Heart left ventricle (tissue), 16 donors: ENCODE results near the gene TTPAL. TPM values are rescaled to one million over a fixed set of nuclear protein-coding genes. Genes with fewer than 3 reads are reported as not detected.

Source experiments
- ATAC-seq, 4 donors: fragments of 200-7000 bp; cut with Tn5 transposase; one replicate each; pipeline ENCODE4 v1.9.1; 2020 to 2022; ENCODE audit warnings: moderate library complexity in 4 of 4, mild to moderate bottlenecking in 3 of 4, moderate number of reproducible peaks in 1 of 4
- DNase-seq, 5 donors: peaks; one replicate each; pipeline ENCODE4 v3.0.0-alpha.2; 2020
- H3K27ac ChIP-seq, 12 donors: fragments of 200-600 bp; sonication (generic) in 4 of 12; one replicate each; pipeline versions ENCODE4 v1.5.0 to v1.8.0; 2016 to 2022; ENCODE audit warnings: mild to moderate bottlenecking in 2 of 12
- H3K27me3 ChIP-seq, 9 donors: fragments of 200-600 bp; sonication (generic) in 2 of 9; one replicate each; pipeline versions ENCODE4 v1.5.1 to v1.8.0; 2016 to 2022; ENCODE audit warnings: mild to moderate bottlenecking in 3 of 9
- H3K36me3 ChIP-seq, 9 donors: fragments of 200-600 bp; sonication (generic) in 2 of 9; one replicate each; pipeline versions ENCODE4 v1.5.0 to v1.8.0; 2018 to 2022; ENCODE audit warnings: mild to moderate bottlenecking in 2 of 9
- H3K4me1 ChIP-seq, 12 donors: fragments of 200-600 bp; sonication (generic) in 4 of 12; one replicate each; pipeline versions ENCODE4 v1.5.0 to v1.8.0; 2016 to 2022; ENCODE audit warnings: mild to moderate bottlenecking in 3 of 12
- H3K4me3 ChIP-seq, 12 donors: fragments of 200-600 bp; sonication (generic) in 4 of 12; one replicate each; pipeline versions ENCODE4 v1.5.0 to v1.8.0; 2017 to 2022; ENCODE audit warnings: mild to moderate bottlenecking in 9 of 12, moderate library complexity in 4 of 12
- H3K9me3 ChIP-seq, 12 donors: fragments of 200-600 bp; sonication (generic) in 4 of 12; one replicate each; pipeline versions ENCODE4 v1.5.0 to v1.8.0; 2016 to 2022; ENCODE audit warnings: mild to moderate bottlenecking in 1 of 12
- POLR2A ChIP-seq, 2 donors: fragments of 450-650 bp; IDR thresholded peaks; one replicate each; pipeline ENCODE4 v1.6.1; 2017; ENCODE audit warnings: antibody characterized with exemption in 2 of 2, mild to moderate bottlenecking in 2 of 2, moderate library complexity in 2 of 2
- WGBS, 4 donors: extraction: QIAGEN DNeasy Blood & Tissue Kit in 2 of 4; methylation state at CpG; one replicate each; pipeline versions ENCODE4 v1.1.5 to v1.1.7; 2013 to 2018; 5-methylcytosine and 5-hydroxymethylcytosine counted together
- intact Hi-C, 10 donors: fragments of 100-400 bp; cut with DNase I; formaldehyde crosslinking; loops; one replicate each; pipeline versions ENCODE4 v1.11.1 to v1.14.2; 2022
- polyA plus RNA-seq, 2 donors: library from polyadenylated mRNA; stranded (reverse); fragments of 200-250 nt; gene quantifications; one replicate each; pipeline ENCODE4 v1.2.3, GENCODE V29; 2013
- total RNA-seq, 9 donors: library from RNA; depleted of rRNA in 2 of 9; stranded (reverse); fragments of >200 nt in 2 of 9; fragmentation: NEBNext Ultra II Directional in 3 of 9; extraction: Animal tissue kit (Norgen Biotek cat#: 25700) in 3 of 9; gene quantifications; one replicate each; pipeline versions ENCODE4 v1.1.0 to v1.2.4, GENCODE V29; 2016 to 2023
- TF ChIP-seq, protein P1 (sequence below), 12 donors: fragments of 200-600 bp; sonication (generic) in 4 of 12; IDR thresholded peaks; one replicate each; pipeline versions ENCODE4 v1.5.0 to v1.8.0; 2018 to 2022; ENCODE audit warnings: antibody characterized with exemption in 12 of 12, mild to moderate bottlenecking in 5 of 12
- donor health status: ischemic (EF 13 %, LVEDD 7.1; RV severe dilation, severe dysfunction).
- donor health status: healthy with polysubstance abuse.
- donor health status: DM: no; HTN: yes; CAD: no.
- donor health status: DM: no; HTN: no; CAD: no.
- donor health status: ischemic (EF 25% LVEDD 6.9; RV normal size, moderate dysfunction).
- donor health status: ischemic (EF 25% LVEDD 5.7; RV mildly dilated, moderate dysfunction).
- donor health status: healthy.
- donor health status: DM: yes; HTN: yes; CAD: no.
- donor health status: ischemic (EF 35%, LVEDD 5.7; RV mildly dilated, moderate dysfunction).
- donor health status: nonischemic (EF 11% LVEDD 7.7; RV severe dilation, severe dysfunction).
- donor health status: DM: yes; HTN: yes; CAD: no.
- donor health status: PGD.
- donor health status: ischemic (EF 29% LVEDD 5.4; RV normal size, mild dysfunction).
- donor health status: nonischemic (EF 23%, LVEDD 6.1; RV moderate dilation, normal function).

Gene TTPAL
- total and polyA plus RNA-seq, 11 donors: 1.9 to 6.0 (median 4.2) TPM

DNA sequence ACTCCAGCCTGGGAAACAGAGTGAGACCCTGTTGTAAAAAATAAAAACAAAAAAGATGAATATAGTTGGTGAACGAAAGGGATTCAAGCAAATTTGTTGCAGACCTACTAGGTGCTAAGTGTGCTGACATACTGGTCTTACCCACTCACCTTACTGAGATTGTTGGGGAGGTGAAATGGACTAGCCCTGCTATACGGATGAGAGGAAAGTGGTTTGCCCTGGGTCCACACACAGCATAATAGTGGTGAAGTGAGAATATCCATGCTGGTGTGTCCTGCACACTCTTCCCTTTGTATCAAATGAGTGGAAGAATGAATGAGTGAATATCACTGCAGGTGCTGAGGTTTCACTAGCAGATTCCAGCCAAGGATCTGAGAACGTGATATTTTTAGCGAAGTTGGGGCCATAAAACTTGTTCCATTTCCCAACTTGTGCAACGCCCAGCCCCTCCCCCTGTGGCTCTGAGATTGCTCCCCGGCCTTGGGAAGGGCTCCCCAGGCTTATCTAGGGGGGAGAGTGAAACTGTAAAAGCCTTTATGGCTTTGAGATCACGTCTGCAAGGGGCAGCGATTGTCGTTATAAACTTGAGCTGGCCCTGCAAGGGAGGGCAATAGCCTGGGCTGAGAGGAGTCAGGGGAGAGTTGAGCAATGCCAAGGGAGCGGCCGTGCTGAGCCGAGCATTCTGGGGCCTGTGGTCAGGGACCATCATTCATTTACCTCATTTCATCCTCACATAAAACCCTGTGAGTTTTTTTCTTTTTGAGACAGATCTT, 33.2 kb upstream of the TTPAL start:
- H3K4me3 ChIP-seq: no peak overlapping the region
- H3K9me3 ChIP-seq: no peaks in the 10 kb centered on the region
- no peaks in the 10 kb centered on the region for H3K27me3 ChIP-seq
- TF ChIP-seq POLR2A (IDR thresholded peaks at IDR 0.05): no peak
- TF ChIP-seq, protein P1, sequence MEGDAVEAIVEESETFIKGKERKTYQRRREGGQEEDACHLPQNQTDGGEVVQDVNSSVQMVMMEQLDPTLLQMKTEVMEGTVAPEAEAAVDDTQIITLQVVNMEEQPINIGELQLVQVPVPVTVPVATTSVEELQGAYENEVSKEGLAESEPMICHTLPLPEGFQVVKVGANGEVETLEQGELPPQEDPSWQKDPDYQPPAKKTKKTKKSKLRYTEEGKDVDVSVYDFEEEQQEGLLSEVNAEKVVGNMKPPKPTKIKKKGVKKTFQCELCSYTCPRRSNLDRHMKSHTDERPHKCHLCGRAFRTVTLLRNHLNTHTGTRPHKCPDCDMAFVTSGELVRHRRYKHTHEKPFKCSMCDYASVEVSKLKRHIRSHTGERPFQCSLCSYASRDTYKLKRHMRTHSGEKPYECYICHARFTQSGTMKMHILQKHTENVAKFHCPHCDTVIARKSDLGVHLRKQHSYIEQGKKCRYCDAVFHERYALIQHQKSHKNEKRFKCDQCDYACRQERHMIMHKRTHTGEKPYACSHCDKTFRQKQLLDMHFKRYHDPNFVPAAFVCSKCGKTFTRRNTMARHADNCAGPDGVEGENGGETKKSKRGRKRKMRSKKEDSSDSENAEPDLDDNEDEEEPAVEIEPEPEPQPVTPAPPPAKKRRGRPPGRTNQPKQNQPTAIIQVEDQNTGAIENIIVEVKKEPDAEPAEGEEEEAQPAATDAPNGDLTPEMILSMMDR (IDR thresholded peaks at IDR 0.05): no peak
- ATAC-seq (no peak), DNase-seq (no peak)
- H3K36me3 ChIP-seq: no peaks in the 10 kb centered on the region
- no peak overlapping the region for H3K27ac ChIP-seq
- WGBS, 4 donors: 57 to 67% (median 61%) methylated on average over 11 to 12 of the region's 12 CpGs
- intact Hi-C loops: no loop called here
- no peaks in the 10 kb centered on the region for H3K4me1 ChIP-seq

DNA sequence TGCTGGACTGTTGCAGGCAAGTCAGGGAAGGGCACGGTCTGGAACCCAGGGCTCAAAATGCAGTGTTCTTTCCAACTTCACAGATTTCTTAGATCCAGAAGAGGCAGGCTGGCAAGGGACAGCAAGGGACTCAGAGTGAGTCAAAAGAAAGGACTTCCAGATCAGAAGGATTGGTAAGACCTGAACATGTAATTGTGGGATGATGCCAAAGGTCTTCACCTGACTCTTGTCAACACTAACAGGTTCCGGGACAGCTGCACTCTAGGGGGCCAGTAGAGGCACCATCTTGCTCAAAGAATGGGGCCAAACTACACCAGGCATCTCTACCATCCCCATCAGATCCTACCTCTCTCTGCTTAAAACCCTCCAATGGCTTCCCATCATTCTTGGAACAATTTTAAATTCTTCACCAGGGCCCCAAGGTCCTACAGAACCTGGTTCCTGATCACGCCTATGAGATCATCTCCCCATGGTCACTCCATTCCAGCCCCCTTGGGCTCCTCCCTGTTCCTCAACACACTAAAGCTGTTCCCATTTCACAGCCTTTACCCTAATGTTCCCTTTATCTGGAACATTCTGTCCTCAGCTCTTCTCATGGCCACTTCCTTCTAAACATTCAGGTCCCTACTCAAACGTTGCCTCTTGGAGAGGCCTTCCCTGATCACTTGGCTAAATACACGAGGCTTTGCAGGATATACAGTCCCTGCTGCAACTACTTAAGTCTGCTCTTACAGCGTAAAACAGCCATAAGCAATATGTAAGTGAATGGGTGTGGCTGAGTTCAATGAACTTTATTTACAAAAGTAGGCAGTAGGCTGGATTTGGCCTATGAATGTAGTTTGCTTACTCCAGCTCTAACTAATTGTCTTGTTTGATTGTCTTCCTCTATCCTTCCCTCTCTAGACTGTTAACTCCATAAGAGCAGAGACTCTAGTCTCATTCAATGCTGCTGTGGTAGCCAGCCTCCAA, 29.6 kb upstream of the TTPAL start:
- Histone ChIP-seq H3K27ac (no peak overlapping the region), H3K4me3 (no peak overlapping the region), H3K36me3 (no peaks in the 10 kb centered on the region), H3K27me3 (peaks cover 0 to 6% (median 0%) of the 10 kb centered on the region in 9 donors), H3K4me1 (no peaks in the 10 kb centered on the region), H3K9me3 (no peaks in the 10 kb centered on the region)
- TF ChIP-seq, protein P1 (IDR thresholded peaks at IDR 0.05): no peak
- TF ChIP-seq POLR2A (IDR thresholded peaks at IDR 0.05): no peak
- intact Hi-C loops: no loop called here
- WGBS, 4 donors: 75 to 81% (median 78%) methylated on average over 6 of the region's 6 CpGs
- DNase-seq: no peak
- no peak for ATAC-seq

DNA sequence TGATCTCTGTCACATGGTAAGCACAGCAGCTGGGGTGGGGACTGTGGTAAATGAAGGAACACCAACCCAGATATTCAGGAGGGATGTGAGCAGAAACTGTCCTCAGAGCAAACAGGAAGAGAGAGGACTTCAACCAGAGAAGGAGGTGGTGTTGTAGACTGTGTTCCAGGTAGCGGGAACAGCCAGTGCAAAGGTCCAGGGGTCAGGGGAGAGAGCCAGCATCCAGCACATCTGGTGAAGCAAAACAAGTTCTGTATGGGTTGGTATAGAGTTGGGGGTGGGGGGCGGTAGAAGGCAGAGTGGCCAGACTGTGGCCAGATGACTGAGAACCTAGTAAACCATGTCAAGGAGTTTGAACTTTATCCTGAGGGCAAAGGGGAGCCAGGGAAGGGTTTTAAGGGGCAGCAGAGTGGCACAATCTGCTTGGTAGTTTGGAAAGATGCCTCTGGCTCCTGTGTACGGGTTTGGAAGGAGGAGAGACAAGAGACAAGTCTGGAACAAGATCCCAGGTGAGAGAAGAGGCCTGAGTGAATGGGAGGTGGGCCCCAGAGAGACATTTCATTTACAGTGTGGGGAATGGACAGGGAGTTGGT, 27.8 kb upstream of the TTPAL start:
- no peak for TF ChIP-seq POLR2A (IDR thresholded peaks at IDR 0.05)
- TF ChIP-seq, protein P1 (IDR thresholded peaks at IDR 0.05): no peak
- Histone ChIP-seq H3K4me1 (no peaks in the 10 kb centered on the region), H3K36me3 (no peaks in the 10 kb centered on the region), H3K27ac (no peak overlapping the region), H3K27me3 (peaks cover 0 to 6% (median 0%) of the 10 kb centered on the region in 9 donors), H3K4me3 (no peak overlapping the region), H3K9me3 (no peaks in the 10 kb centered on the region)
- no peak for ATAC-seq
- intact Hi-C loops: no loop called here
- WGBS, 4 donors: 87 to 93% (median 90%) methylated on average over 3 of the region's 3 CpGs
- no peak for DNase-seq
